Urinary bladder (tissue), 4 donors: ENCODE results near the gene ARHGAP8. TPM values are rescaled to one million over a fixed set of nuclear protein-coding genes. Genes with fewer than 3 reads are reported as not detected.

ENCODE experiments used
- DNase-seq: peaks from one replicate; pipeline ENCODE4 v3.0.0-alpha.2; 2015; ENCODE audit errors: extremely low spot score
- H3K27ac ChIP-seq: one replicate; pipeline ENCODE4 v1.5.1; 2013; ENCODE audit warnings: low read depth, mild to moderate bottlenecking, moderate library complexity
- H3K36me3 ChIP-seq: one replicate; pipeline ENCODE4 v1.6.1; 2013; ENCODE audit warnings: mild to moderate bottlenecking, moderate library complexity; ENCODE audit not compliant: insufficient read depth
- H3K4me1 ChIP-seq: one replicate; pipeline ENCODE4 v1.6.1; 2013; ENCODE audit warnings: mild to moderate bottlenecking, moderate library complexity; ENCODE audit not compliant: insufficient read depth
- H3K4me3 ChIP-seq: one replicate; pipeline ENCODE4 v1.5.1; 2013; ENCODE audit warnings: low read depth, low read length
- WGBS: extraction: QIAGEN DNeasy Blood & Tissue Kit; methylation state at CpG from one replicate; pipeline ENCODE4 v1.1.7; 2013; 5-methylcytosine and 5-hydroxymethylcytosine counted together
- polyA plus RNA-seq: library from polyadenylated mRNA; stranded (reverse); fragments of 200-250 nt; gene quantifications from one replicate; pipeline ENCODE4 v1.2.3, GENCODE V29; 2013
- total RNA-seq: library from RNA; depleted of rRNA; stranded (reverse); fragments of >200 nt; gene quantifications from one replicate; pipeline ENCODE4 v1.2.3, GENCODE V29; 2014
- donor health status: healthy with polysubstance abuse.
- donor health status: healthy.

The ARHGAP8 gene
- total and polyA plus RNA-seq, 2 donors, result 1.6 to 2.4 TPM

DNA sequence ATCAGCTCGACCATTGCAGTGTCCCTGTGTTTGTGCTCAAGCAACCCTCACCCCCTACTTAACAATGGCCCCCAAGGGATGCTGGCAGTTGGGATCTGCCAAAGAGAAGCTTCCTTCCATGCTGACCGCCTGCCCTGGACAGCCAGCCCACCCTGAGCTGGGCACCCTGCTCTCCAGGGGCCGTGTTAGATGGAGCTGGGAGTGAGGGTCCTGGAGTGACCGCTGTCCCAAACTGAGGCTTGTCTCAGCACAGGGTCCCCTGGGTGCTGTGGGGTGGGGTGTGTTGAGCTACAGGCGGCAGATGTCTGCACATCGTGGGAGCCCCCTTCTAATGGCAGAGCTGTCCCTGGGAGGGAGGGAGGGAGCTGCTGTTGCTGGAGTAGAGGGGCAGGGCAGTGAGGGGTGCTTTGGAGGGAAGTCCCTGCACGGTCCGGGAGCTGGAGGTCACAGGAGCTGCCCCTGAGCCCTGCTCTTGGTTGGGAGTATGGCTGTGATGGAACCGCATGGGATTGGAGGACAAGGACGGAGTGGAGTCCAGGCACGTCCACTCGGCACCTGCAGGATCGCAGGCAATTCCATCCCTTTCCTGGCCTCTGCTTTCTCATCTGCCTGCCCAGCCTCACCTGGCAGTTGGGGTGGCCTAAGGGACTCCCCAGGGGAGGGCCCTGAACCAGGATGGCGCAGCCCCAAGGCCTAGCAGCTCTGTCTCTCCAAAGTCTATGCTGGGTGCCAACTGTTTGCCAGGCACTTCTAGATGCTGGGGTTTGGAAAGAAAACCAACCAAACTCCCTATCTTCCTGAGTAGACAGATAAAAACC is 126.3 kb downstream of the ARHGAP8 start:
- H3K36me3 ChIP-seq, result no peaks in the 10 kb centered on the region
- WGBS, result 89% methylated on average over 14 of the region's 14 CpGs
- no peak overlapping the region for H3K4me3 ChIP-seq
- no peaks in the 10 kb centered on the region for H3K4me1 ChIP-seq
- DNase-seq, result no peak
- no peak overlapping the region for H3K27ac ChIP-seq

DNA sequence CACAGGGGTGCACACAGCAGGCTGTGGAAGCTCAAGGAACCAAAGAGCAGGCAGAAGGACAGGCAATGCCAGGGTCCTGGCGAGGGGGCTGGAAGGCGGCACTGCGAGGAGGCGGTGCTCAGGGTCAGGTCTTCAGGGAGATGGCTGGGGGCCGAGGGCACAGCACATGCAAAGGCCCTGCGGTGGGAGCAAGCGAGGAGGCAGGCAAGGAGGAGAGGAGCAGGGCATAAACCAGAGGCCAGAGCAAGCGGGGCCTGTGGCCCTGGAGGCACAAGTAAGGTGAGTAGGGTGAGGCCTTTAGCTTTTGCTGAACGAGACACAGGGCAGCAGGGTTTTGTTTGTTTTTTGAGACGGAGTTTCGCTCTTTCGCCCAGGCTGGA is 126.9 kb downstream of the ARHGAP8 start:
- H3K36me3 ChIP-seq, result no peaks in the 10 kb centered on the region
- DNase-seq, result no peak
- no peak overlapping the region for H3K27ac ChIP-seq
- no peak overlapping the region for H3K4me3 ChIP-seq
- H3K4me1 ChIP-seq, result no peaks in the 10 kb centered on the region
- 95% methylated on average over 12 of the region's 12 CpGs for WGBS

DNA sequence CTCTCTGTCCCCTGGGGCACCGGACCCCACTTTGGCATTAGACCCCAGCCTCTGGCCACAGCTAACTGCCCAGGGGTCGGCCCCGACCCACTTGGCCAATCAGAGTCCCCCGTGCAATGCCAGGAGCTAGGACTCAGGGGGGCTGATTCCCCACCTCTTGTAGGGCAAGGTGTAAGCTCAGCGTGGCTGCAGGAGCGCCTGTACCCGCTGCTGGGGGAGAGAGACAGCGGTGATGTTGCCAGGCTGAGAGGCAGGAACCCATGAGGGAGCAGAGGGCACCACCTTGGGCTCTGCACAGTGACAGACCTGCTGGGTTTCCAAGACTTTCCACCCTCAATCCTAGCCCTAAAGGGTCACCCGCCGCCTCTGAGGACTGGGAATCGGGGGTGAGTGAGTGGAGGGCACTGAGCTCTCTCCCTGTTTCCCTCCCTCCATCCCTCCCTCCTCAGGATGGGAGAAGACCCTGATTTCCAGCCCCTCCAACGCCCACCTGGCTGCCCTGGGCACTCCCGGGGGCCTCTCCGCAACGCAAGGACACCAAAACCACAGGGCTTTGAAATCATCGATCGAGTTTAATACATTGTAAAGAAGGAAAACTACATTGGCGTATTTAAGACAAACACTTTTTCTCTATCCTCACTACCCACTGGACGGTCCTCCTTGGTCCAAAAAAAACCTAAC is 128.4 kb downstream of the ARHGAP8 start:
- no peak overlapping the region for H3K27ac ChIP-seq
- no peak for DNase-seq
- 94% methylated on average over 19 of the region's 19 CpGs for WGBS
- H3K4me1 ChIP-seq, result no peaks in the 10 kb centered on the region
- no peaks in the 10 kb centered on the region for H3K36me3 ChIP-seq
- H3K4me3 ChIP-seq, result no peak overlapping the region

GRCh38 chr22:44881624-44882023 is 129.2 kb downstream of the ARHGAP8 start:
- WGBS, result 71% methylated on average over 24 of the region's 24 CpGs
- no peak overlapping the region for H3K4me3 ChIP-seq
- H3K4me1 ChIP-seq, result no peaks in the 10 kb centered on the region
- DNase-seq, result no peak
- no peaks in the 10 kb centered on the region for H3K36me3 ChIP-seq
- no peak overlapping the region for H3K27ac ChIP-seq

- Histone ChIP-seq H3K4me1 (no peaks in the 10 kb centered on the region), H3K4me3 (no peak overlapping the region), H3K27ac (no peak overlapping the region), H3K36me3 (no peaks in the 10 kb centered on the region)
- no peak for DNase-seq
- 86% methylated on average over 26 of the region's 26 CpGs for WGBS
These were observed 130.0 kb downstream of the ARHGAP8 start for GRCh38 chr22:44882226-44882905.

DNA sequence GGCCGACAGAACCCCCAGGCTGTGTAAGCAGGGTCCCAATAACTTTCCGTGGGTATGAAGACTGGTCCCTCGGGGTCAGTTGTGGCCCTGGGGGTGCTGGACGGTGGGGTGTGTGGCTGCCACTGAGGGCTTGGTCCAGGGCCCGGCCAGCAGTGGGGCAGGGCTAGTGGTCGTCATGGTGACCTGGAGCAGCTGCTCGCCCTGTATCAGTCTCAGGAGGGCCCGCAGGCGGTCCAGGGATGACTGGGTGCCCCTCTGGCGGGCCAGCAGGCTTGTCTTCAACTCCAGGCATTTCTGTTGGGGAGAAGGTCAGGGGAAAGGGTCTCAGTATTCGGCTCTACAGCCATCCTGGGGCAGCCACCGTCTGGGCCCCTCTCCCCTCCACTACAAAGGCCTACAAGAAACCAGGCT is 130.6 kb downstream of the ARHGAP8 start:
- no peak for DNase-seq
- no peaks in the 10 kb centered on the region for H3K4me1 ChIP-seq
- no peak overlapping the region for H3K27ac ChIP-seq
- WGBS, result 87% methylated on average over 12 of the region's 12 CpGs
- no peak overlapping the region for H3K4me3 ChIP-seq
- no peaks in the 10 kb centered on the region for H3K36me3 ChIP-seq

- H3K27ac ChIP-seq, result no peak overlapping the region
- no peaks in the 10 kb centered on the region for H3K36me3 ChIP-seq
- no peak overlapping the region for H3K4me3 ChIP-seq
- WGBS, result 93% methylated on average over 1 of the region's 1 CpG
- H3K4me1 ChIP-seq, result no peaks in the 10 kb centered on the region
- DNase-seq, result no peak
These were observed 132.2 kb downstream of the ARHGAP8 start for GRCh38 chr22:44884562-44884961.

GRCh38 chr22:44884968-44885805 is 132.8 kb downstream of the ARHGAP8 start:
- Histone ChIP-seq H3K4me3 (no peak overlapping the region), H3K36me3 (no peaks in the 10 kb centered on the region), H3K4me1 (no peaks in the 10 kb centered on the region), H3K27ac (no peak overlapping the region)
- DNase-seq, result no peak
- WGBS, result 88% methylated on average over 18 of the region's 18 CpGs

GRCh38 chr22:44885806-44886360 is 133.5 kb downstream of the ARHGAP8 start:
- H3K4me1 ChIP-seq, result no peaks in the 10 kb centered on the region
- H3K27ac ChIP-seq, result no peak overlapping the region
- 90% methylated on average over 14 of the region's 14 CpGs for WGBS
- no peak overlapping the region for H3K4me3 ChIP-seq
- no peaks in the 10 kb centered on the region for H3K36me3 ChIP-seq
- no peak for DNase-seq

DNA sequence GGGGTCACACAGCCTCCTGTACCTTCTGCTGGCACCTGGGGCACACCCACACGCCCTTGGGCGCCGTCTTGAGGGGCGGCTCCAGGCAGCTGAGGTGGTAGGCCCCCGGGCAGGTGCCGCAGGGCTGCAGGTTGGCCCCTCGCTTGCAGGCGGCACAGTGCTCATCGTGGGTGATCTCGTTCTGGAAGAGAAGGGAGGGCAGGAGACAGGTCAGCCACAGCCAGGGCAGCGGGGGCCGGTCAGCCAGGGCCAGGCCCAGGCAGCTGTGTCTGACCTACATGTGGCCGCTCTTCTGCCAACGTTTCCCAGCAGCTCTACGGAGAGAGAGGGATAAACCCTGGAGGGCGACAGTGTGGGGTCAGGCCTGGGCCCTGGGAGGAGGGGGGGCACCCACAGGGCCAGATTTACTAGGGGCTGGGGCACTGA is 135.6 kb downstream of the ARHGAP8 start:
- H3K27ac ChIP-seq, result no peak overlapping the region
- no peaks in the 10 kb centered on the region for H3K36me3 ChIP-seq
- H3K4me1 ChIP-seq, result no peaks in the 10 kb centered on the region
- H3K4me3 ChIP-seq, result no peak overlapping the region
- no peak for DNase-seq
- WGBS, result 90% methylated on average over 16 of the region's 16 CpGs

DNA sequence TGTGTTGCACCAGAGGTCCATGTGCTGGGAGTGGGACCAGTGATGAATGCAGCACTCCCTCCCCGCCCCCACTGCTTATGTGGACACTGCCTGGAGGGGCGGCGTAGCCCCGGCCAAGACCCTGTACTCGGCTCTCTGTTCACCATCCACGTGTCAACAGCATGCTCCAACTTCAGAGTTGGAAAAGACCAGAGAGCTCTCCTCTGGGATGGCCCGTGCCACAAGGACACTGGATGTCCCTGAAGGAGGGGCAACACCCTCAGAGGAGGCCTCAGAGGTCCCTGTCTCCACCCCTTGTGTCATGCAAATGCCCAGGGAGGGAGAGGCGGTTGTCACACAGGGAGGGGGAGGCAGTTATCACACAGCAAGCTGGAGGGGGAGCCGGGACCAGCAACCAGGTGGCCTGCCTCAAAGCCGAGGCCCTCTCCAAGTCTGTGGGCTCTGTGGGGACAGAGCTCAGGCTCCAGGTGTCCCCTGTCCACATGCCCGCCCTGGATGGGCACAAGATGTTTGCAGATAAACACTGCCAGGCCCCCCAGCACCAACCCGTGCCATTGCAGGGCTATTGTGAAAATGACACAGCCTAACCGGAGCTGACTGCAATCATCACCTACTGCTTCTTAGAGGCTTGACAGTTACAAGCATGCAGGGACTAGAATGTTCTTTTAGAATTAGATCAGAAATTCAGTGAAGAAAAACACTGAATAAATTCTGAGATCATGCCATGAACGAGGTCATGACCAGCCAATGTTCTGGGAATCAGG is 136.3 kb downstream of the ARHGAP8 start:
- WGBS, result 65% methylated on average over 14 of the region's 14 CpGs
- no peak overlapping the region for H3K4me3 ChIP-seq
- H3K36me3 ChIP-seq, result no peaks in the 10 kb centered on the region
- DNase-seq, result no peak
- no peaks in the 10 kb centered on the region for H3K4me1 ChIP-seq
- H3K27ac ChIP-seq, result no peak overlapping the region

- WGBS, result 73% methylated on average over 14 of the region's 14 CpGs
- no peak overlapping the region for H3K27ac ChIP-seq
- no peak overlapping the region for H3K4me3 ChIP-seq
- no peaks in the 10 kb centered on the region for H3K36me3 ChIP-seq
- H3K4me1 ChIP-seq, result no peaks in the 10 kb centered on the region
- no peak for DNase-seq
These were observed 137.0 kb downstream of the ARHGAP8 start for GRCh38 chr22:44889255-44889878.
